HepG2 (cell line): ENCODE data around the gene HDAC4. TPM values are rescaled to one million over a fixed set of nuclear protein-coding genes. Genes with fewer than 3 reads are reported as not detected.

Experiments
- ATAC-seq: fragments of 200-7000 bp; cut with Tn5 transposase; 3 replicates; pipeline ENCODE4 v1.9.1; 2020; ENCODE audit warnings: mild to moderate bottlenecking, moderate library complexity
- BruUV-seq: library from RNA; stranded (reverse); fragments of 400-500 nt; replicated peaks from 2 replicates; lab custom pipeline; 2021; lab: Mats Ljungman, UMichigan
- CTCF ChIA-PET: fragments of 300-600 bp; formaldehyde crosslinking; extraction: SDS; loops from one replicate; lab custom pipeline; 2021; ENCODE audit warnings: low total read pairs, inconsistent platforms, low intra/inter-chr PET ratio; lab: Yijun Ruan, JAX
- POLR2A ChIA-PET: fragments of 350-600 bp; sonication (Branson Sonifier 250); formaldehyde crosslinking; loops from one replicate; lab custom pipeline; 2020; ENCODE audit warnings: antibody characterized with exemption, inconsistent platforms; lab: Yijun Ruan, JAX
- DNase-seq: peaks from one replicate; pipeline ENCODE4 v3.0.0-alpha.2; 2015; ENCODE audit warnings: low spot score
- FAIRE-seq: peaks from 3 replicates; lab custom pipeline; 2011; peaks lifted over from hg19 to GRCh38; lab: Jason Lieb, UNC
- H2AFZ ChIP-seq: one replicate; pipeline ENCODE4 v1.6.1; 2011; ENCODE audit warnings: low read length, inconsistent platforms
- H3K27ac ChIP-seq: fragments of 300-600 bp; 3 replicates; pipeline ENCODE4 v1.8.0; 2011; ENCODE audit warnings: mixed run types, mild to moderate bottlenecking, mixed read lengths, low read length, inconsistent platforms; ENCODE audit not compliant: insufficient read depth; ENCODE audit errors: extremely low read length
- H3K27me3 ChIP-seq, 2 experiments: fragments of 200-600 bp in 1 of 2; 2 replicates in 1 of 2; 3 replicates in 1 of 2; pipeline versions ENCODE4 v1.6.0 to v1.8.0; 2011; ENCODE audit warnings: low read length in 2 of 2, mild to moderate bottlenecking in 2 of 2, moderate library complexity in 2 of 2, inconsistent platforms in 1 of 2; ENCODE audit not compliant: insufficient read depth in 2 of 2, control insufficient read depth in 1 of 2
- H3K36me3 ChIP-seq, 2 experiments: fragments of 200-600 bp in 1 of 2; replicated peaks in 1 of 2; 2 replicates in 1 of 2; 3 replicates in 1 of 2; pipeline versions ENCODE4 v1.5.1 to v1.8.0; 2011; ENCODE audit warnings: low read length in 2 of 2, inconsistent platforms in 1 of 2; ENCODE audit not compliant: insufficient read depth in 2 of 2, control insufficient read depth in 1 of 2
- H3K4me1 ChIP-seq: 2 replicates; pipeline ENCODE4 v1.5.1; 2012; ENCODE audit warnings: low read length, inconsistent platforms; ENCODE audit not compliant: insufficient read depth
- H3K4me2 ChIP-seq: 2 replicates; pipeline ENCODE4 v1.6.0; 2011; ENCODE audit warnings: low read depth, low read length, inconsistent platforms
- H3K4me3 ChIP-seq, 3 experiments: fragments of 200-600 bp in 1 of 3; sonication (generic), shearing (Covaris generic) in 1 of 3; replicated peaks in 1 of 3; 2 replicates each; pipeline ENCODE4 v1.5.1; 2011 to 2016; ENCODE audit warnings: low read length in 3 of 3, inconsistent platforms in 2 of 3, low read depth in 2 of 3, mild to moderate bottlenecking in 2 of 3, control low read depth in 1 of 3, mixed read lengths in 1 of 3; ENCODE audit not compliant: insufficient read depth in 1 of 3
- H3K79me2 ChIP-seq: one replicate; pipeline ENCODE4 v1.6.1; 2011; ENCODE audit warnings: low read length, inconsistent platforms; ENCODE audit not compliant: insufficient read depth
- H3K9ac ChIP-seq: 2 replicates; pipeline ENCODE4 v1.6.0; 2011; ENCODE audit warnings: mild to moderate bottlenecking, low read depth, low read length, inconsistent platforms; ENCODE audit not compliant: insufficient read depth
- H3K9me3 ChIP-seq: 2 replicates; pipeline ENCODE4 v1.5.1; 2012; ENCODE audit warnings: mild to moderate bottlenecking, low read length
- H4K20me1 ChIP-seq: 2 replicates; pipeline ENCODE4 v1.6.0; 2011; ENCODE audit warnings: inconsistent platforms, mild to moderate bottlenecking, low read length, moderate library complexity; ENCODE audit not compliant: insufficient read depth
- NCOA1 ChIP-seq: sonication (generic); formaldehyde crosslinking; IDR thresholded peaks from 2 replicates; pipeline ENCODE4 v1.9.0; 2021; ENCODE audit warnings: missing genetic modification reagents
- SP2 ChIP-seq: sonication (generic); formaldehyde crosslinking; IDR thresholded peaks from 2 replicates; pipeline ENCODE4 v1.5.1; 2020; ENCODE audit warnings: mild to moderate bottlenecking, missing genetic modification reagents
- ZSCAN9 ChIP-seq: IDR thresholded peaks from 2 replicates; pipeline ENCODE4 v1.6.1; 2016; ENCODE audit warnings: borderline replicate concordance
- WGBS: methylation state at CpG from one replicate; pipeline ENCODE4 v1.1.6; 2017; ENCODE audit warnings: low lambda C conversion rate; 5-methylcytosine and 5-hydroxymethylcytosine counted together
- in situ Hi-C: cut with HindIII; loops from 2 replicates; pipeline ENCODE4 v1.10.0; 2017; ENCODE audit warnings: low pct_unique_long_range_greater_than_20kb; ENCODE audit not compliant: extremely low pct_ligation_motif_present
- intact Hi-C: fragments of 100-400 bp; cut with micrococcal nuclease; formaldehyde crosslinking; loops from one replicate; pipeline ENCODE4 v1.10.0; 2022; ENCODE audit not compliant: unreplicated experiment
- polyA plus RNA-seq, 8 experiments: library from polyadenylated mRNA; depleted of rRNA in 3 of 8; stranded (reverse) in 7 of 8; unstranded in 1 of 8; fragments of >200 nt; fragmentation: Illumina TruSeq in 4 of 8; extraction: Trizol in 4 of 8; gene quantifications; 2 replicates each; pipeline versions ENCODE4 v1.2.1 to v1.2.3, GENCODE V29; 2011 to 2016; ENCODE audit warnings: low read depth in 4 of 8, missing spikeins in 1 of 8, mixed read lengths in 1 of 8; ENCODE audit not compliant: insufficient read depth in 1 of 8
- total RNA-seq, 5 experiments: library from RNA; depleted of rRNA; stranded (reverse); fragments of >200 nt; fragmentation: Illumina TruSeq; extraction: Trizol; gene quantifications; 2 replicates each; pipeline ENCODE4 v1.2.3, GENCODE V29; 2016; ENCODE audit warnings: low read depth in 1 of 5
- TF ChIP-seq, protein P1 (sequence below): sonication (generic); formaldehyde crosslinking; IDR thresholded peaks from 2 replicates; pipeline ENCODE4 v1.8.0; 2022; ENCODE audit warnings: mild to moderate bottlenecking, missing genetic modification reagents; ENCODE audit not compliant: insufficient replicate concordance

The HDAC4 gene
- total and polyA plus RNA-seq, 2 of the 13 experiments (the other 11 are each of a cell fraction or from before 2014, with no cell fraction given) = 10.1 to 11.5 TPM

GRCh38 chr2:239053801-239054503 lies 346.9 kb downstream of the HDAC4 start:
- BruUV-seq = no TSS peak
- no peaks in the 10 kb centered on the region for H4K20me1 ChIP-seq
- no peak overlapping the region for H3K4me3 ChIP-seq
- no peak overlapping the region for H2AFZ ChIP-seq
- H3K27me3 ChIP-seq = no peaks in the 10 kb centered on the region
- no peak overlapping the region for H3K9ac ChIP-seq
- H3K4me2 ChIP-seq = no peak overlapping the region
- ATAC-seq = no peak; the same call in 2 of the 3 replicates
- H3K9me3 ChIP-seq = peaks cover 7% of the 10 kb centered on the region; the same call in 1 of the 2 replicates
- no peak for DNase-seq
- POLR2A ChIA-PET = no interaction called here
- WGBS = 94% methylated on average over 11 of the region's 15 CpGs
- intact Hi-C loops (no loop called here), in situ Hi-C loops (no loop called here)
- no peak for TF ChIP-seq NCOA1 (CRISPR knock-in tag)
- TF ChIP-seq, protein P1, sequence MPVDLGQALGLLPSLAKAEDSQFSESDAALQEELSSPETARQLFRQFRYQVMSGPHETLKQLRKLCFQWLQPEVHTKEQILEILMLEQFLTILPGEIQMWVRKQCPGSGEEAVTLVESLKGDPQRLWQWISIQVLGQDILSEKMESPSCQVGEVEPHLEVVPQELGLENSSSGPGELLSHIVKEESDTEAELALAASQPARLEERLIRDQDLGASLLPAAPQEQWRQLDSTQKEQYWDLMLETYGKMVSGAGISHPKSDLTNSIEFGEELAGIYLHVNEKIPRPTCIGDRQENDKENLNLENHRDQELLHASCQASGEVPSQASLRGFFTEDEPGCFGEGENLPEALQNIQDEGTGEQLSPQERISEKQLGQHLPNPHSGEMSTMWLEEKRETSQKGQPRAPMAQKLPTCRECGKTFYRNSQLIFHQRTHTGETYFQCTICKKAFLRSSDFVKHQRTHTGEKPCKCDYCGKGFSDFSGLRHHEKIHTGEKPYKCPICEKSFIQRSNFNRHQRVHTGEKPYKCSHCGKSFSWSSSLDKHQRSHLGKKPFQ = no peak
- TF ChIP-seq SP2 (CRISPR knock-in tag) = no peak
- no peak for TF ChIP-seq ZSCAN9
- no peak overlapping the region for H3K27ac ChIP-seq
- no peak for FAIRE-seq
- CTCF ChIA-PET = no interaction called here
- peaks cover 6 to 15% of the 10 kb centered on the region in 2 experiments; a peak in 3 of 5 replicates for H3K36me3 ChIP-seq
- H3K4me1 ChIP-seq = peaks cover 21% of the 10 kb centered on the region
- no peaks in the 10 kb centered on the region for H3K79me2 ChIP-seq
